GM21825 (cell line): Measurements from ENCODE around the gene EMC1.
"Not testable (repeated sequence)": the region's sequence is repeated elsewhere in the genome, so short reads cannot be mapped to it uniquely, and the experiment has no call there.

Experiments used
- ATAC-seq: cut with Tn5 transposase; IDR thresholded peaks from one replicate; pipeline ENCODE4 v1.9.1; 2021; ENCODE audit warnings: mild to moderate bottlenecking, moderate library complexity; ENCODE audit not compliant: unreplicated experiment

EMC1 gene

GRCh38 chr1:19262047-19262446 is 10.7 kb upstream of the EMC1 start:
- no peak for ATAC-seq

DNA sequence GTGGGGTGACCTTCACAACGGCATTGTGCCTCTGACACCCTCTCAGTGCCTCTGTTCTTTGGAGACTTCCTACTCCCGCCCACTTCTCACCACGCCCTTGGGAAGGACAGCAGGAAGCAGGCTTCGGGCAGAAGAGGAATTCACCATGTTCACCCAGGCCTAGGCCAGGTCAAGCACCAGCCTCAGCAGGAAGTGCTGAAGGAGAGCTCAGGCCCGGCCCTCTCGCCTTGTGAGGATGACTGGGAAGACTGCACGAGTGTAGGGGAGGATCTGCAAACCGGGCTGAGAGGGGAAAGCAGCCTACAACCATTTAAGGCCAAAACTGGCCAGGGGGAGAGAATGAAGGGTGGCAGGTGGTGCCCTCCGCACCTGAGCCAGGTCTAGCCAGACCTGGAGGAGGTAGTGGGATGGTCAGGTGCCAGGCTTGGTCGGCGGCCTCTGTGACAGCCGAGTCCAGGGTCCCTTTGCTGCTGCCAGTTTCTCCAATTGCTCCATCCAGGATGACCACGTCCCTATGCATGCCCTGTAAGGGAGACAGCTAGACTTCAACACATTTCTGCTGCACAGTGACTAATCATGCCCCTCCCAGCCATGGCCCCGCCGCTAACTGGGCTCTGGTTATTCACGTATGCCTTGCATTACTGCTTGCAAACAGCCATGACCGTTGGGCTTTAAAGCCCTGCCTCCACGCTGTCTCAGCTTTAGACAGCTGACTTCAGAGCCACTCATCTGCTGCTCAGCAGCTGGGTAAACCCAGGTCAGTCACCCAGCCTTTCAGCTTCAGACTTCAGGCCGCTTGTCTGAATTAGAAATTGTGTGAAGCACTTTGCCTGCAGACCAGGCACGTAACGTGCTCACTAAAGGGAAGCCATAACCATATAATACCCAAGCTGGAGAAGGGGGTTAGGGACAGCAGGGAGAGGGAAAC is 9.2 kb upstream of the EMC1 start:
- ATAC-seq: no peak

DNA sequence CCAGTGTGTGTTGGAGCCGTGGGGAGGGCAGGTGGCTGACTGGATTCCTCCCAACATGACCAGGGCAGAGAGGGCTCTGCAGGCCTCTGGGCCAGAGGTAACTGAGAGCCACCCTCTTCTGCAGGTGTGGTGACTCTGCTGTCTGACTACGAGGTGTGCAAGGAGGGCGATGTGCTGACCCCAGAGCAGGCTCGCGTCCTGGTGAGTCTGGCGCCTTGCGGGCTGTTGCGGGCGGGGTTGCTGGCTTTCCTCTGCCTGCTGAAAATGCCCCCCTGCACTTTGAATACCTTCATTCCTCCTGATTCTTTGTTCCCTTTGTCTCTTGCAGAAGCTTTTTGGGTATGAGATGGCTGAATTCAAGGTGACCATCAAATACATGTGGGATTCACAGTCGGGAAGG is 7.0 kb upstream of the EMC1 start:
- ATAC-seq: no peak

GRCh38 chr1:19257178-19257914 is 6.0 kb upstream of the EMC1 start:
- ATAC-seq: no peak

GRCh38 chr1:19256301-19256700 is 5.0 kb upstream of the EMC1 start:
- ATAC-seq: not testable (repeated sequence)

GRCh38 chr1:19255288-19255687 is 4.0 kb upstream of the EMC1 start:
- no peak for ATAC-seq

GRCh38 chr1:19254416-19254815 is 3.1 kb upstream of the EMC1 start:
- no peak for ATAC-seq

DNA sequence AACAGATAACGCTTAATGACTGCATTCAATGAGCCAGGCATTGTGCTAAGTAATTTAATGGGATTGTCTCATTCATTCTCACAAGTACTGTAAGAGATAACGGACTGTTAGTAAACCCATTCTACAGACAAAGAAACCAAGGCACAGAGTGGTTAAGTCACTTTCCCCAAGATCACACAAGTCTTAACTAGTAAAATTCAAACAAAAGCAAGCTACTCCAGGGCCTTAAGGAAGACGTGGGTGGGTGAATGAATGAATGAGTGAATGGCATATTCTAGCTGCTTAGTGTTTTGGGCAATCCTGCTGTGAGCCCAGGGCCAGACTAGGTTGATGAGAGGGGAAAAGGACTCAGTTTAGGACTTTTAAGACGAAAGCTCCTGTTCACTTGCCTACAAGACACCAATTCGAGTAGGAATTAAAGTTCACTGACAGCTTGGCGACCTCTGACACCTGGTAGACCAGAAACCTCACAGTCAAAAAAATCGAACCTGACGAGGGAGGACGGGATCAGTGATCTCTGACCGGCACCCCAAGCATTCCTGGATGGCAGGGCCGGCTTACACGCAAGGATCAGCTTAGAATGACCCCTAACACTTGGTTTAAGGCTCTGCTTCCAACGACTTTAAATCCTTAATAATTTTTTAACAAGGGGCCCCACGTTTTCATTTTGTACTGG is 557 bp downstream of the EMC1 start:
- no peak for ATAC-seq

DNA sequence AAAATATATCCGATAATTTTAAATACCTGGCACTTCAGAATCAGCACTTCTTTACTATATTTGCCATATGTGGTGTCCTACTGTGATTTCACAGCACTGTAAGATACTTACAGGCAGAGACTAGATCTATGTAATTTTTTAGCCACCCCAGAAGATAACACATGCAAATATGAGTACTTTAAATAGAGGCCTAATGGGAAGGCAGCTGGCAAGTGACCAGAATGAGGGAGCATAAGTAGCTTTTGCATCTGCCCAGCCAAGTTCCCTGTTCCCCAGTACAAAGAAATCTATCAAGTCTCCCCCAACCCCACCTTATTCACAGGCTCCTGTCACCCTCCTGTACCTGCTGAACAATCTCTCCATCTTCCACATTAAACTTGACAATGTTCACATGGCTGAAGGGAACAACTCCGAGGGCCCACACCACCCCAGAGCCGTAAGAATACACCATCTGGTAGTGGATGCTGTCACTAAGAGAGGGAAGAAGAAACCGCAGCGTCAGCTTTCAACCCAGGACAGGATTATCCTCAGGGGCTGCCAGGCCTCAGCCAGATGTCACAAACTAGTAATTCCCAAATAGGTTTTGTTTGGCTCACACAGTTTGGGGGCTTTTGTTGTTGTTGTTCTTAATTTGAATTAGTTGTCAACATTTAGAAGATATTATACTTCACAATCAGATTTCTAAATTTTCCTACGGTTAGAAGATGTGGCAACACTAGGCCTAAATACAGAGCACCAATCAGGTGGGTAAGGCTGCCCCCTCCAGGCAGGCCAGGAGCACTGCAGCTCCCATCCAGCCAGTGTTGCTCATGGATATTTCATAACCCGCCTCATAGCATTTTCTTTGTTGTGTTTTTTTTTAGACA is 10.4 kb downstream of the EMC1 start:
- no peak for ATAC-seq

GRCh38 chr1:19239876-19240275 is 11.4 kb downstream of the EMC1 start:
- ATAC-seq: no peak

DNA sequence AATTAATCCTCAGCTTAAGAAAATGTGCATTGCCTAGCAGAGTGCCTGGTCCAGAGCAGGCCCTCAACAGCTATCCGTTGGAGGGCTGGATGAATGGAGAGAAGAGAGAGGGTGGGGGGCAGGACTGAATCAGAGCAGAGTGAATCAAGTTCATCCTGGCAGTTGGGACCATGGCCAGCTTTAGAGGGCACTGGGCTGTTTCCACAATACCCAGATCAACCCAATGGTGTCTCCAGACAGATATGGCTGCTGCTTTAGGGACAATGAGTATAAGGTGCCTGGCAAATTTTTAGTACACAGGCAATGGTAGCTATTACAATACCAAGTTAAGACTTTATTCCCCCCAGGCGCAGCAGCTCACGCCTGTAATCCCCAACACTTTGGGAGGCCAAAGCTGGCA is 17.1 kb downstream of the EMC1 start:
- no peak for ATAC-seq

DNA sequence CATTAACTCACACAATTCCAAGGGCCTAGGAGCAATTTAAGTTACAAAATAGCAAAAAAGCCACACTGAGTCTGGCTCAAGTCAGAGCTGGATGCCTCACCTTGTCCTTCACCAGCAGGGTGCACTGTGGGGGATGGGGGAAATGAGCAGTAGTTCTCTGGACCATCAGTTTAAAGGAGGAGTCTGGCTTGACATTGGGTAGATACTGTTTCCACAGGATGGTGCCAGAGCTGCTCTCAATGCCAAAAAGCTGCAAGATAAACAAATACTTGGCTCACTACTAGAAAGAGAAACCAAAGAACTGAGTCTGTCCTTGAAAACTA is 18.8 kb downstream of the EMC1 start:
- ATAC-seq: no peak

DNA sequence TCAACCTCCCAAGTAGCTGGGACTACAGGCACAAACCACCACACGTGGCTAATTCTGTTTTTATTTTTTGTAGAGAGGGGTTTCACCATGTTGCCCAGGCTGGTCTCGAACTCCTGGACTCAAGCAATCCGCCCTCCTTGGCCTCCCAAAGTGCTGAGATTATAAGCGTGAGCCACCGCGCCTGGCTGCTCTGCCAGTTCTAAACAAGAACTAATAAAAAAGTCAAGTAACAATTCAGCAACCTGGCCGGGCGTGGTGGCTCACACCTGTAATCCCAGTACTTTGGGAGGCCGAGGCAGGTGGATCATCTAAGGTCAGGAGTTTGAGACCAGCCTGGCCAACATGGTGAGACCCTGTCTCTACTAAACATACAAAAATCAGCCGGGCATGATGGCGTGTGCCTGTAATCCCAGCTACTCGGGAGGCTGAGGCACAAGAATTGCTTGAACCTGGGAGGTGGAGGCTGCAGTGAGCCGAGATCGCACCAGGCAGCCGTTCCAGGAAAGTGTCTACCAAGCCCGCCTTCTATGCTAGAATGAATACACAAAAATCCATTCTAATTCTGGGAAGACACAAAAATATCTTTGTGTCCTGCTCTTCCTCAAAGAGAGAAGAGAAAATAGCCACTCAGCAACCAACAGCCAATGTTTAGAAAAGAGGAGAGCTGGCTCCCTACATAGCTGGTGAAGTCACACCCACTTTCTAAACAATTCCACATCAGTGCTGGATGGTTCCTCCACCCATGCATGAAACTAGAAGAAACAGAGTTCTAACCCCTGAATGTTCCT is 19.4 kb downstream of the EMC1 start:
- ATAC-seq: not testable (repeated sequence)

- ATAC-seq: no peak
Measured at GRCh38 chr1:19229828-19230325, 21.4 kb downstream of the EMC1 start.

DNA sequence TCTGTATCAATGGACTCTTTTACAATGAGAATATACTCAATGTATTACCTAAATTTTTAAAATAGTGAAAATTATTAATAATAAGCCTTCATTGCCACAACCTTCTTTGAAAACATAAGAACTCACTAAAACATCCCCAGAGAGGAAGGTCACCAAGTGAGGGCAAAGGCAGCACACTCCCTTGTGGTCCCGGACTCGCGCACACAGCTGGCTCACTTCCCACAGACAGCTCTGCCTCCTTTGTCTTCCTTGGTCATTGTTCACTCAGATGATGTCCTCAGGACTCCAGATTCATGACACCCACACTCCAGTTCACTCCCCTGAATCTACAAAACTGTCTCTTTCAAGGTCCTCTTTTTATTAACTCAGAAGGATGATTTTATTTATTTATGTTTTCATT is 22.1 kb downstream of the EMC1 start:
- no peak for ATAC-seq

DNA sequence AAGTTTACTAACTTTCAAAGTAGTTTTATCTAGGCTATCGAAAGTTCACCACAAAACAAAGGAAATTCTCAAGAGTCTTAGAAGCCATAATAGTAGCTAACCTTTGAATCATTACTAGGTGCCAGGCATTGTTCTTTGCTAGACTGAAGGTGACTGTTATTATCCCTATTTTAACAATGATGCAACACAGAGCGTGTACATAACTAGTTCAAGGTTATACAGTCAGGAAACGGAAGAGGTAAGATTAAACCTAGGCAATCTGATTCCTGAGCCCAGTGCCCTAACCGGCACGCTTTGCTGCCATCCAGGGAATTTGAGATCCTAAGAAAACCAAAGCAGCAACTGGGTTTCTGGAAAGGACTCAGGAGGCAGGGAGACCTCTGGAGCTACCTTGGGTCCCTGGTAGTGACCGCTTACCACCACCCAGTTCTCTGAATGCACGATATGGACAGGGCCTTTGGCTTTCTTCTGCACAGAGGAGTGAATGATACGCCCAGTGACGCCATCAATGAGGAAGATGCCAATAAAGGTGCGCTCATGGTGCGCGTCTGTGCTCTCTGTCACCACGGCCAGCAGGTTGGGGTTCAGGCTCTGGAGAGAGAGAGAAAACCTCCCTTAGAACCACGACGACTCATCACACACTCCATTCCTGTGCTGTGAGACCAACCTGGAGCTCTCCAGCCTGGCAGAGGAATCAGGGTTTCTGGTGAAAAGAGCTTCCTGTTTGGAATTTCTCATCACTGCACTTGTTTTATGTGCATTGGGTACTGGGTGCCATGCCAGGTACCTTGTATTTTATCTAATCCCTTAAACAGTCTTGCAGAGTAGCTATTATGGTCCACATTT is 28.1 kb downstream of the EMC1 start:
- no peak for ATAC-seq

GRCh38 chr1:19222573-19222972 is 28.8 kb downstream of the EMC1 start:
- no peak for ATAC-seq

GRCh38 chr1:19220991-19221390 is 30.3 kb downstream of the EMC1 start:
- ATAC-seq: no peak
